ENCODE data around the gene TRPM3.

DNA sequence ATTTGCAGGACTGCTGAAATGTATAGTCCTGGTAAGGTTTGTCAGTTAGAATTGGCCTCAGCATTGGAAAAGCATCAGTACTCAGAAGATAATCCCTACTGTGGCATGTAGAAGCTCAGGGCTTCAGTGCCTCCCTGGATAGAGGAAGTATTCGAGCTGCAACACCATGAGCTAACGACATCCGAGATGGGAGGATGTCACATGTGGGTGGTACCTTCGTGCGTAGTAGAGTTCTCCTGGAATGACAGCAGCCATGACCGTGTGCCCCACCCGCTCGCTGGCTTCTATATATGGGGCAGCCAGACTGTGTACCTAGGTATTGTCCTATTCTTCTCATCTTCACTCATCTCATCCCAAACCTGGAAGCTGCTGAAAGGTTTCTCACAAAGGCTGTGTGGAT lies 361.2 kb downstream of the TRPM3 start:
- no peak for TF ChIP-seq YY1 (IDR thresholded peaks at IDR 0.05; ENCODE audit: insufficient read depth, insufficient read length)
- TF ChIP-seq SUZ12 (IDR thresholded peaks at IDR 0.05; ENCODE audit: extremely low read depth, insufficient read depth, insufficient read length): no peak
- TF ChIP-seq ZNF274 (IDR thresholded peaks at IDR 0.05; ENCODE audit: low read depth, low read length): no peak

Measured in NT2/D1 (cell line).